WERI-Rb-1 (cell line): ENCODE measurements around the gene SP110.

Experiments used
- DNase-seq: peaks from one replicate; pipeline ENCODE4 v3.0.0-alpha.2; 2020
- H3K27ac ChIP-seq: fragments of 250-450 bp; sonication (Bioruptor Pico); 2 replicates; pipeline ENCODE4 v1.5.1; 2020; ENCODE audit warnings: mild to moderate bottlenecking, moderate library complexity
- H3K27me3 ChIP-seq: fragments of 250-450 bp; sonication (Bioruptor Pico); 2 replicates; pipeline ENCODE4 v1.5.1; 2021; ENCODE audit warnings: mild to moderate bottlenecking, low read depth, moderate library complexity; ENCODE audit not compliant: insufficient read depth, severe bottlenecking
- H3K36me3 ChIP-seq: fragments of 250-450 bp; sonication (Bioruptor Pico); 2 replicates; pipeline ENCODE4 v1.5.1; 2020; ENCODE audit warnings: mild to moderate bottlenecking, moderate library complexity
- H3K4me3 ChIP-seq: 2 replicates; pipeline ENCODE4 v1.5.1; 2011; ENCODE audit warnings: low read depth, mild to moderate bottlenecking, control low read depth, low read length
- H3K9me3 ChIP-seq: fragments of 250-450 bp; sonication (Bioruptor Pico); 2 replicates; pipeline ENCODE4 v1.5.1; 2021; ENCODE audit warnings: mild to moderate bottlenecking, moderate library complexity; ENCODE audit not compliant: severe bottlenecking
- CTCF ChIP-seq: IDR thresholded peaks from 2 replicates; pipeline ENCODE4 v1.5.1; 2011; ENCODE audit warnings: low read depth, mild to moderate bottlenecking, control low read depth, inconsistent platforms, low read length

The SP110 gene

DNA sequence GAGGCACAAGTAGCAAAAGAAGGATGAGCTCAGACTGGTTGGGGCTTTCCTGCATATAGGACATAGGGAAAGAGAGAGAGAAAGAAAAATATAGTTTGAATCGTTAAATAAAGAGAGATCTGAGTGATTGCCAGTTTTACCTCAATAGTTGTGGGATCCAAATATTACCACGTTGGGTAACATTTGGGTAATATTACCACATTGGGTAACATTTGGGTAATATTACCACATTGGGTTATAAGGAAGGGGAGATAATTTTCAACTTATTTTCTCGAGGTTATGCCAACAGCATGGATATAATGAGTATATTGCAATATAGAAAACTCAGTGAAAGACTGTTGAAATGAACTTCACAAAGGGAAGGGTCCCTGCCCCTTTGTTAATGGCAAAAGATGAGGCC, 26.4 kb upstream of the SP110 start:
- TF ChIP-seq CTCF = no peak
- no peak overlapping the region for H3K4me3 ChIP-seq
- no peaks in the 10 kb centered on the region for H3K36me3 ChIP-seq
- no peak overlapping the region for H3K27ac ChIP-seq
- no peaks in the 10 kb centered on the region for H3K9me3 ChIP-seq
- H3K27me3 ChIP-seq = peaks cover 61% of the 10 kb centered on the region
- DNase-seq = no peak

GRCh38 chr2:230244211-230244610, 24.4 kb upstream of the SP110 start:
- Histone ChIP-seq H3K27me3 (peaks cover 61% of the 10 kb centered on the region), H3K27ac (no peak overlapping the region), H3K4me3 (no peak overlapping the region), H3K9me3 (no peaks in the 10 kb centered on the region), H3K36me3 (no peaks in the 10 kb centered on the region)
- TF ChIP-seq CTCF = no peak
- DNase-seq = no peak

GRCh38 chr2:230234845-230235244, 15.1 kb upstream of the SP110 start:
- Histone ChIP-seq H3K36me3 (no peaks in the 10 kb centered on the region), H3K27ac (no peak overlapping the region), H3K9me3 (peaks cover 4% of the 10 kb centered on the region), H3K4me3 (no peak overlapping the region), H3K27me3 (peaks cover 64% of the 10 kb centered on the region)
- DNase-seq = no peak
- no peak for TF ChIP-seq CTCF

DNA sequence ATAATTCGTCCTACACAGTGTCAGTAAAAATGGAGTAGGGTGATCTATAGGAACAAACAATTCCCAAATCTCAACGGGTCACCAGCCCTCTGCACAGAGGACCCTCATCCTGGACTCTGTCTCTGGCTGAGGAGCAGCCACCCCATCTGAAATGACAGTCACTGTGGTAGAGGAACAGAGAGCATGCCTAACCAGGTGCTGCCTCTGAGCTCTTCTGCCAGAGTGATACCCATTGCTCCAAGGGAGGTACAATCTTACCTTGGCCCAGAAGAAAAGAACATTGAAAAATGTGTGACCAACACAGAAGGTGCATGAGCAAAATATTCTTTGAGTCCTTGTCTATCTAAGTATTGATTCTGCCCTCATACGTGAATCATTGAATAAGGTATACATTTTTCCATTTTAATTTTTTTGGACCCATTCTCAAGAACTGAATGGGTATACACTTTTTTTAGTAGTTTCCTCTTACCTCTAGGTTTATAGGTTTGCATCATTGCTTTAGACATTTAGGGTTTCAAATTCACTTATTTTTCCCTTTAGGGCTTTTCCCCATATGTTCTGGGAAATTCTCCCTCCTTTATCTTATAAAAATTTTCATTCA, 14.4 kb upstream of the SP110 start:
- no peak for TF ChIP-seq CTCF

DNA sequence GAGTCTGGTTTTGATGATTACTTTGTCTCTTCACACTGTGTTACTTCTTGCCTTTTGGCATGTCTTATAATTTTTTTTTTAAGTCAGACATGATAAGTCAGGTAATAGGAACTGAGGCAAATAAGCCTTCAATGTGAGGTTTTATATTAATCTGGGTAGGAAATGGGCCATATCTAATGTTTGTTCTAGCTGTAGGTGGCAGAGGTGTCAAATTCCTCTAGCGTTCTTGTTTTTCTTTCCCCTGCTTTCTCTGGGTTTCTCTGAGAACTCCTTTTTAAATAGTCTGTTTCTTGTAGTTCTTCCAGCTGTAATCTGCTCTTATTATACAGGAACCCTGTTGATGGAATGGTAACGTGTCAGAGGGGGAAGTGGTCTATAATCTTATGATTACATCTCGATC, 11.5 kb upstream of the SP110 start:
- H3K36me3 ChIP-seq = no peaks in the 10 kb centered on the region
- H3K4me3 ChIP-seq = no peak overlapping the region
- H3K27me3 ChIP-seq = peaks cover 66% of the 10 kb centered on the region
- peaks cover 4% of the 10 kb centered on the region for H3K9me3 ChIP-seq
- DNase-seq = no peak
- no peak for TF ChIP-seq CTCF
- H3K27ac ChIP-seq = no peak overlapping the region

More for the DNA sequence above, 14.4 kb upstream of the SP110 start:
- peaks cover 4% of the 10 kb centered on the region for H3K9me3 ChIP-seq
- DNase-seq = no peak
- H3K4me3 ChIP-seq = no peak overlapping the region
- peaks cover 61% of the 10 kb centered on the region for H3K27me3 ChIP-seq
- H3K27ac ChIP-seq = no peak overlapping the region
- no peaks in the 10 kb centered on the region for H3K36me3 ChIP-seq

DNA sequence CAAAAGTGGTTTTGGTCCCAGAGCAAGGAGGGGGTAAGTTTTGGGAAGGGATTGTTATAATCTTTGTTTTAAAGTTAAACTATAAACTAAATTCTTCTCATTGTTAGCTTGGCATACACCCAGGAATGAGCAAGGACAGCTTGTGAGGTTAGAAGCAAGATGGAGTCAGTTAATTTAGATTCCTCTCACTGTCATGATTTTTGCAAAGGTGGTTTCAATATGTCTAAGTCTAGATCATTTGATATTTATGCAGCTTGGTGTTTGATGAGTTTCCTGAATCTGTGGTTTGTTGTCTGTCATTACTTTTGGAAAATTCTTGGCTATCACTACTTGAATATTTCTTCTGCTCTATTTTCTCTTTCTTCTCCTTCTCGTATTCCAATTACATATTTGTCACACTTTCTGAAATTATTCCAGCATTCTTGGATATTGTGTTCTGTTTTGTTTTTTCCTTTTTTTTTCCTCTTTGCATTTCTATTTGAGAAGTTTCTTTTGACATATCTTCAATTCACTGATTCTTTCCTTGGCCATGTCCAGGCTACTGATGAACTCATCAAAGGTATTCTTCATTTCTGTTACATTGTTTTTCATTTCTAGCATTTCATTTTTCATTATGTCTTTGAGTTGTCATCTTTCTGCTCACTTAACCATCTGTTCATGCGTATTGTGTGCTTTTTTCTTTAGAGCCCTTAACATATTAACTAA, 10.9 kb upstream of the SP110 start:
- DNase-seq = no peak
- Histone ChIP-seq H3K27me3 (peaks cover 66% of the 10 kb centered on the region), H3K27ac (no peak overlapping the region), H3K36me3 (no peaks in the 10 kb centered on the region), H3K9me3 (peaks cover 4% of the 10 kb centered on the region), H3K4me3 (no peak overlapping the region)
- no peak for TF ChIP-seq CTCF
